SU-DHL-6 (cell line): ENCODE data around the gene GAB2.

Source experiments
- H2AFZ ChIP-seq: fragments of 200-600 bp; sonication (generic); 2 replicates; pipeline ENCODE4 v1.6.1; 2014; ENCODE audit warnings: low read depth, mild to moderate bottlenecking, moderate library complexity, mixed read lengths, antibody characterized with exemption, low read length; ENCODE audit not compliant: severe bottlenecking
- H3F3A ChIP-seq: fragments of 200-600 bp; shearing (Covaris generic); 2 replicates; pipeline ENCODE4 v1.6.0; 2016; ENCODE audit warnings: antibody characterized with exemption, mild to moderate bottlenecking; ENCODE audit not compliant: insufficient read depth
- H3K27ac ChIP-seq: fragments of 200-600 bp; sonication (generic); 2 replicates; pipeline ENCODE4 v1.5.1; 2016; ENCODE audit warnings: low read depth, mild to moderate bottlenecking, low read length, moderate library complexity, mixed read lengths
- H3K27me3 ChIP-seq: fragments of 200-600 bp; sonication (generic), shearing (Covaris generic); 2 replicates; pipeline ENCODE4 v1.6.0; 2014; ENCODE audit warnings: mild to moderate bottlenecking, low read length
- H3K36me3 ChIP-seq: fragments of 200-600 bp; sonication (generic); 2 replicates; pipeline ENCODE4 v1.6.1; 2014; ENCODE audit warnings: mild to moderate bottlenecking, low read length, mixed read lengths
- H3K4me2 ChIP-seq: fragments of 300-600, 200-600 bp; shearing (Covaris generic), sonication (generic); 2 replicates; pipeline ENCODE4 v1.6.0; 2014; ENCODE audit warnings: low read length, low read depth, mild to moderate bottlenecking; ENCODE audit not compliant: poor library complexity, severe bottlenecking
- H3K4me3 ChIP-seq: fragments of 200-600 bp; sonication (generic); 2 replicates; pipeline ENCODE4 v1.5.1; 2014; ENCODE audit warnings: antibody characterized with exemption, low read length, mild to moderate bottlenecking, mixed read lengths; ENCODE audit not compliant: insufficient read depth, poor library complexity, severe bottlenecking
- H3K79me2 ChIP-seq: fragments of 200-600 bp; sonication (generic); 2 replicates; pipeline ENCODE4 v1.6.1; 2014; ENCODE audit warnings: mild to moderate bottlenecking, low read length, moderate library complexity; ENCODE audit not compliant: insufficient read depth
- H3K9ac ChIP-seq: fragments of 200-600 bp; sonication (generic); 2 replicates; pipeline ENCODE4 v1.7.0; 2014; ENCODE audit warnings: mild to moderate bottlenecking, low read length
- H3K9me2 ChIP-seq: fragments of 200-600 bp; sonication (generic); replicated peaks from 2 replicates; pipeline ENCODE4 v1.6.1; 2014; ENCODE audit warnings: low read length; ENCODE audit not compliant: insufficient read depth
- H3K9me3 ChIP-seq: fragments of 200-600 bp; sonication (generic); 2 replicates; pipeline ENCODE4 v1.6.1; 2014; ENCODE audit warnings: low read length, mixed read lengths; ENCODE audit not compliant: insufficient read depth
- H4K20me1 ChIP-seq: fragments of 200-600 bp; sonication (generic); 2 replicates; pipeline ENCODE4 v1.6.1; 2014; ENCODE audit warnings: low read depth, mild to moderate bottlenecking, antibody characterized with exemption, low read length, moderate library complexity, mixed read lengths
- EZH2phosphoT487 ChIP-seq: fragments of 200-600 bp; sonication (generic), shearing (Covaris generic); conservative IDR thresholded peaks from 2 replicates; pipeline ENCODE4 v1.6.1; 2018; ENCODE audit warnings: mild to moderate bottlenecking, antibody characterized with exemption, low read length, moderate library complexity, mixed read lengths
- TF ChIP-seq, protein P1 (sequence below): fragments of 200-600 bp; sonication (generic); IDR thresholded peaks from one replicate; pipeline ENCODE4 v1.5.1; 2017; ENCODE audit warnings: antibody characterized with exemption, mild to moderate bottlenecking, low read length, moderate library complexity; ENCODE audit not compliant: insufficient read depth, poor library complexity, severe bottlenecking

Gene GAB2

DNA sequence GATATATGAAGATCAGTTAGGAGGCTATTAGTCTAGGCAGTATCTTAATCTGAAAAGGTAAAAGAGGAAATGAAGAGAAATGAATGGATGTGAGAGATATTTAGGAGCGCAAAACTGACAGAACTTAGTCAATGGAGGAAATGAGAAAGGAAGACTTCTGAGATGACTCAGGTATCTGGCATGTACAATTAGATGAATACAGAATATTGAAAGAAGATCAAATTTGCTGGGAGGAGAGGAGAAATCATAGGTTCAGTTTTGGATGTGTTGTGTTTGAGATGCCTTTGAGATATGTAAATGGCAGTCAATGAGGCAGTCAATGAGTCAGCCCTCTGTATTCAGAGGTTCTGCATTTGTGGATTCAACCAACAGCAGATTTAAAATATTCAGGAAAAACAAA, 42.9 kb upstream of the GAB2 start:
- H3K4me3 ChIP-seq = no peak overlapping the region
- no peaks in the 10 kb centered on the region for H4K20me1 ChIP-seq
- no peaks in the 10 kb centered on the region for H3K79me2 ChIP-seq
- H3K9me3 ChIP-seq = no peaks in the 10 kb centered on the region
- H3K36me3 ChIP-seq = peaks cover 29% of the 10 kb centered on the region
- no peak overlapping the region for H3K27ac ChIP-seq
- H3K9me2 ChIP-seq = no peaks in the 10 kb centered on the region
- no peaks in the 10 kb centered on the region for H3K27me3 ChIP-seq
- no peak for TF ChIP-seq EZH2phosphoT487
- TF ChIP-seq, protein P1, sequence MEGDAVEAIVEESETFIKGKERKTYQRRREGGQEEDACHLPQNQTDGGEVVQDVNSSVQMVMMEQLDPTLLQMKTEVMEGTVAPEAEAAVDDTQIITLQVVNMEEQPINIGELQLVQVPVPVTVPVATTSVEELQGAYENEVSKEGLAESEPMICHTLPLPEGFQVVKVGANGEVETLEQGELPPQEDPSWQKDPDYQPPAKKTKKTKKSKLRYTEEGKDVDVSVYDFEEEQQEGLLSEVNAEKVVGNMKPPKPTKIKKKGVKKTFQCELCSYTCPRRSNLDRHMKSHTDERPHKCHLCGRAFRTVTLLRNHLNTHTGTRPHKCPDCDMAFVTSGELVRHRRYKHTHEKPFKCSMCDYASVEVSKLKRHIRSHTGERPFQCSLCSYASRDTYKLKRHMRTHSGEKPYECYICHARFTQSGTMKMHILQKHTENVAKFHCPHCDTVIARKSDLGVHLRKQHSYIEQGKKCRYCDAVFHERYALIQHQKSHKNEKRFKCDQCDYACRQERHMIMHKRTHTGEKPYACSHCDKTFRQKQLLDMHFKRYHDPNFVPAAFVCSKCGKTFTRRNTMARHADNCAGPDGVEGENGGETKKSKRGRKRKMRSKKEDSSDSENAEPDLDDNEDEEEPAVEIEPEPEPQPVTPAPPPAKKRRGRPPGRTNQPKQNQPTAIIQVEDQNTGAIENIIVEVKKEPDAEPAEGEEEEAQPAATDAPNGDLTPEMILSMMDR = no peak
- no peak overlapping the region for H2AFZ ChIP-seq
- no peak overlapping the region for H3K4me2 ChIP-seq
- no peak overlapping the region for H3K9ac ChIP-seq
- peaks cover 6% of the 10 kb centered on the region; the same call in 1 of the 2 replicates for H3F3A ChIP-seq

- H3F3A ChIP-seq = peaks cover 4% of the 10 kb centered on the region; the same call in 1 of the 2 replicates
- no peak overlapping the region for H3K27ac ChIP-seq
- H3K9me3 ChIP-seq = no peaks in the 10 kb centered on the region
- no peaks in the 10 kb centered on the region for H3K79me2 ChIP-seq
- no peaks in the 10 kb centered on the region for H4K20me1 ChIP-seq
- no peak for TF ChIP-seq EZH2phosphoT487
- TF ChIP-seq, protein P1 = no peak
- no peak overlapping the region for H3K4me2 ChIP-seq
- no peak overlapping the region for H2AFZ ChIP-seq
- peaks cover 33% of the 10 kb centered on the region for H3K36me3 ChIP-seq
- H3K9ac ChIP-seq = no peak overlapping the region
- no peak overlapping the region for H3K4me3 ChIP-seq
- no peaks in the 10 kb centered on the region for H3K27me3 ChIP-seq
- H3K9me2 ChIP-seq = no peaks in the 10 kb centered on the region
These were observed 42.1 kb upstream of the GAB2 start for GRCh38 chr11:78459738-78460137.

GRCh38 chr11:78457448-78457847, 39.8 kb upstream of the GAB2 start:
- H4K20me1 ChIP-seq = no peaks in the 10 kb centered on the region
- TF ChIP-seq, protein P1 = no peak
- TF ChIP-seq EZH2phosphoT487 = no peak
- no peak overlapping the region for H3K9ac ChIP-seq
- H3K9me2 ChIP-seq = no peaks in the 10 kb centered on the region
- no peak overlapping the region for H2AFZ ChIP-seq
- H3F3A ChIP-seq = peaks cover 4% of the 10 kb centered on the region; the same call in 1 of the 2 replicates
- H3K9me3 ChIP-seq = no peaks in the 10 kb centered on the region
- no peaks in the 10 kb centered on the region for H3K79me2 ChIP-seq
- no peak overlapping the region for H3K27ac ChIP-seq
- no peak overlapping the region for H3K4me3 ChIP-seq
- no peak overlapping the region for H3K4me2 ChIP-seq
- peaks cover 30% of the 10 kb centered on the region for H3K36me3 ChIP-seq
- no peaks in the 10 kb centered on the region for H3K27me3 ChIP-seq
